Activated CD4-positive, alpha-beta T cell treated with anti-CD3 and anti-CD28 coated beads for 36 hours (primary cell): ENCODE data around the gene SPTBN1. TPM values are rescaled to one million over a fixed set of nuclear protein-coding genes. Genes with fewer than 3 reads are reported as not detected.
A peak's percentile ranks its signal among the peaks of the same experiment; 100 is the strongest.

Source experiments
- ATAC-seq: fragments of 200-7000 bp; cut with Tn5 transposase; one replicate; pipeline ENCODE4 v1.10.0; 2021; ENCODE audit warnings: mild to moderate bottlenecking, moderate library complexity
- CTCF ChIA-PET: fragments of 350-600 bp; sonication (Branson Sonifier 250); formaldehyde crosslinking; loops from one replicate; lab custom pipeline; 2021; ENCODE audit warnings: antibody characterized with exemption; lab: Charles Lee
- POLR2A ChIA-PET: fragments of 350-600 bp; sonication (Branson Sonifier 250); formaldehyde crosslinking; loops from one replicate; lab custom pipeline; 2021; ENCODE audit warnings: antibody characterized with exemption, inconsistent platforms; lab: Charles Lee
- DNase-seq: peaks from one replicate; pipeline ENCODE4 v3.0.0-alpha.2; 2020
- H3K27ac Mint-ChIP-seq: one replicate; pipeline ENCODE4 v1.8.0; 2021; ENCODE audit warnings: mixed read lengths
- H3K27me3 Mint-ChIP-seq: one replicate; pipeline ENCODE4 v1.8.0; 2021; ENCODE audit warnings: mixed read lengths
- H3K36me3 Mint-ChIP-seq: one replicate; pipeline ENCODE4 v1.8.0; 2021; ENCODE audit warnings: low read depth, mixed read lengths
- H3K4me1 Mint-ChIP-seq: one replicate; pipeline ENCODE4 v1.8.0; 2021; ENCODE audit warnings: mixed read lengths
- H3K4me3 Mint-ChIP-seq: one replicate; pipeline ENCODE4 v1.8.0; 2021; ENCODE audit warnings: mild to moderate bottlenecking, moderate library complexity, mixed read lengths
- H3K9me3 Mint-ChIP-seq: one replicate; pipeline ENCODE4 v1.8.0; 2021; ENCODE audit warnings: low read depth, mixed read lengths
- intact Hi-C, 2 experiments: fragments of 100-400 bp; cut with DNase I in 1 of 2; cut with micrococcal nuclease in 1 of 2; formaldehyde crosslinking; loops; one replicate each; pipeline versions ENCODE4 v1.14.2 to v1.15.1; 2022 to 2024; cut with DNase I, micrococcal nuclease
- total RNA-seq, 2 experiments: library from RNA; stranded (reverse); gene quantifications; one replicate each; pipeline ENCODE4 v1.2.3, GENCODE V29; 2021

Gene SPTBN1
- total RNA-seq, 2 experiments from 2014 or later = 76.6 to 86.8 TPM

DNA sequence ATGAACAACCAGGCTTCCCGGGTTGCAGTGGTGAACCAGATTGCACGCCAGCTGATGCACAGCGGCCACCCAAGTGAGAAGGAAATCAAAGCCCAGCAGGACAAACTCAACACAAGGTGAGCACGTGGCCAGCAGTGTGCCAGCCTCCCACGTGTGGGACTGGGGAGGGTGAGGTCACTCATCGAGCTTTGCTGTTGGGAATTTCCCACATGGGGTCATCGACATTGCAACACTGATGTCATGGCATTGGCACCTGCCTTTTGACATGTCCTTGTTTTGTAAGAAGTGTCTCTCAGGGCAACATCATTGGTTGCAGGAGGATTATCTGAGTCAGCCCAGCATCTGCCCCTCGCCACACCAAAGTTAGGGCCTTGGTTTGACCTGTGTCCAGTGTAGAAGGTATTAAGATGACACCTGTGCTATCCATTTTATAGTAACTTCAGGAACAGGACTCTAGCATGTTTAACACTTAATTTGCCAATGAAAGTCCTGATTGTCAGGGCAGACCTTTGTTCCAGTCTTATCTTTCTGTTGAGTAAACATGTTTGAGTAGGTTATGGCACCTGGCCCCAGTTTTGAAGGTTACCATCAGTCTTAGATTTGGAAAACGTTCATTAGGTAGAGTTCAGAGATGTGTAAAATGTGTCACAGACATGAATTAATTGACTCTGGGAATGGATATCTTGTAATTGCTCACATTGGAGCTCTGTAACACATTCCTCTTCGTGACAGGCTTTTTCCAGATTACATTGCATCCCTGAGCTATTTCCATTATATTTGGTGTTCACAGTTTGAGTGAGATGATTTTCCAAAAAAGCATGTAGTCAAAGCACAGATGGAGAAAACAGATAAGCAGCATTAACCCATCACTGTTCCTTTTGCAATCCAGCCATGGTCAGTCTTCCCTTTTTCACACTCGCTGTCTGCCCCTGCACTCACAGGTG lies 174.1 kb downstream of the SPTBN1 start:
- intact Hi-C loops = no loop called here
- DNase-seq (peak; percentile 66), ATAC-seq (peak; percentile 67)
- no peaks in the 10 kb centered on the region for H3K27me3 Mint-ChIP-seq
- H3K4me1 Mint-ChIP-seq = peaks cover 30% of the 10 kb centered on the region
- POLR2A ChIA-PET = no interaction called here
- H3K9me3 Mint-ChIP-seq = no peaks in the 10 kb centered on the region
- H3K36me3 Mint-ChIP-seq = peaks cover 50% of the 10 kb centered on the region
- CTCF ChIA-PET = interaction anchor here (0.6 kb wide), 1 partner anchor 523 kb away, joined by 3 read pairs; no protein-coding TSS in a partner anchor
- peak overlapping the region; percentile 73 for H3K27ac Mint-ChIP-seq
- H3K4me3 Mint-ChIP-seq = no peak overlapping the region

DNA sequence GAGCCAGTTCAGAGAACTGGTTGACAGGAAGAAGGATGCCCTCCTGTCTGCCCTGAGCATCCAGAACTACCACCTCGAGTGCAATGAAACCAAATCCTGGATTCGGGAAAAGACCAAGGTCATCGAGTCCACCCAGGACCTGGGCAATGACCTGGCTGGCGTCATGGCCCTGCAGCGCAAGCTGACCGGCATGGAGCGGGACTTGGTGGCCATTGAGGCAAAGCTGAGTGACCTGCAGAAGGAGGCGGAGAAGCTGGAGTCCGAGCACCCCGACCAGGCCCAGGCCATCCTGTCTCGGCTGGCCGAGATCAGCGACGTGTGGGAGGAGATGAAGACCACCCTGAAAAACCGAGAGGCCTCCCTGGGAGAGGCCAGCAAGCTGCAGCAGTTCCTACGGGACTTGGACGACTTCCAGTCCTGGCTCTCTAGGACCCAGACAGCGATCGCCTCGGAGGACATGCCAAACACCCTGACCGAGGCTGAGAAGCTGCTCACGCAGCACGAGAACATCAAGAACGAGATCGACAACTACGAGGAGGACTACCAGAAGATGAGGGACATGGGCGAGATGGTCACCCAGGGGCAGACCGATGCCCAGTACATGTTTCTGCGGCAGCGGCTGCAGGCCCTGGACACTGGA lies 174.9 kb downstream of the SPTBN1 start:
- H3K27ac Mint-ChIP-seq = no peak overlapping the region
- peaks cover 34% of the 10 kb centered on the region for H3K4me1 Mint-ChIP-seq
- H3K4me3 Mint-ChIP-seq = no peak overlapping the region
- ATAC-seq = no peak
- POLR2A ChIA-PET = no interaction called here
- DNase-seq = no peak
- intact Hi-C loops = no loop called here
- no peaks in the 10 kb centered on the region for H3K9me3 Mint-ChIP-seq
- no peaks in the 10 kb centered on the region for H3K27me3 Mint-ChIP-seq
- CTCF ChIA-PET = interaction anchor here (0.6 to 0.8 kb wide), 2 partner anchors 108 to 524 kb away, joined by 3 to 4 read pairs; no protein-coding TSS in a partner anchor
- peaks cover 45% of the 10 kb centered on the region for H3K36me3 Mint-ChIP-seq

DNA sequence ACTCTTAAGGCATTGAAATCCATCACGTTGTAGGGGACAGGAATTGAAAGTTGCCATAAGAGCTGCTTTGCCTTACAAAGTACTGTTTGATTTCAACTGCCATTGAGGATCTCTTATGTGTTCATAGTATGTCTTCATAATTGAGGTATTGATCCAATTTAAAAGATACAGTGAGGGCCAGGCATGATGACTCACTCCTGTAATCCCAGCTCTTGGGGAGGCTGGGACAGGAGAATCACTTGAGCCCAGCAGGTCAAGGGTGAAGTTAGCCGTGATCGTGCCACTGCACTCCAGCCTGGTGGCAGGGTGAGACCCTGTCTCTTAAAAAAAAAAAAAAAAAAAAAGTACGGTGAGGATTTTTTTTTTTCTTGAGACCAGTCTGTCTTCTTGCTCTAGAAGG lies 175.6 kb downstream of the SPTBN1 start:
- ChIA-PET POLR2A (interaction anchor here (0.6 kb wide), 1 partner anchor 41 kb away, joined by 3 read pairs; no protein-coding TSS in a partner anchor), CTCF (interaction anchor here (0.8 kb wide), 1 partner anchor 109 kb away, joined by 4 read pairs; no protein-coding TSS in a partner anchor)
- ATAC-seq (no peak), DNase-seq (no peak)
- no peaks in the 10 kb centered on the region for H3K27me3 Mint-ChIP-seq
- H3K4me1 Mint-ChIP-seq = peaks cover 34% of the 10 kb centered on the region
- peaks cover 40% of the 10 kb centered on the region for H3K36me3 Mint-ChIP-seq
- H3K9me3 Mint-ChIP-seq = no peaks in the 10 kb centered on the region
- no peak overlapping the region for H3K27ac Mint-ChIP-seq
- H3K4me3 Mint-ChIP-seq = no peak overlapping the region
- intact Hi-C loops = no loop called here

DNA sequence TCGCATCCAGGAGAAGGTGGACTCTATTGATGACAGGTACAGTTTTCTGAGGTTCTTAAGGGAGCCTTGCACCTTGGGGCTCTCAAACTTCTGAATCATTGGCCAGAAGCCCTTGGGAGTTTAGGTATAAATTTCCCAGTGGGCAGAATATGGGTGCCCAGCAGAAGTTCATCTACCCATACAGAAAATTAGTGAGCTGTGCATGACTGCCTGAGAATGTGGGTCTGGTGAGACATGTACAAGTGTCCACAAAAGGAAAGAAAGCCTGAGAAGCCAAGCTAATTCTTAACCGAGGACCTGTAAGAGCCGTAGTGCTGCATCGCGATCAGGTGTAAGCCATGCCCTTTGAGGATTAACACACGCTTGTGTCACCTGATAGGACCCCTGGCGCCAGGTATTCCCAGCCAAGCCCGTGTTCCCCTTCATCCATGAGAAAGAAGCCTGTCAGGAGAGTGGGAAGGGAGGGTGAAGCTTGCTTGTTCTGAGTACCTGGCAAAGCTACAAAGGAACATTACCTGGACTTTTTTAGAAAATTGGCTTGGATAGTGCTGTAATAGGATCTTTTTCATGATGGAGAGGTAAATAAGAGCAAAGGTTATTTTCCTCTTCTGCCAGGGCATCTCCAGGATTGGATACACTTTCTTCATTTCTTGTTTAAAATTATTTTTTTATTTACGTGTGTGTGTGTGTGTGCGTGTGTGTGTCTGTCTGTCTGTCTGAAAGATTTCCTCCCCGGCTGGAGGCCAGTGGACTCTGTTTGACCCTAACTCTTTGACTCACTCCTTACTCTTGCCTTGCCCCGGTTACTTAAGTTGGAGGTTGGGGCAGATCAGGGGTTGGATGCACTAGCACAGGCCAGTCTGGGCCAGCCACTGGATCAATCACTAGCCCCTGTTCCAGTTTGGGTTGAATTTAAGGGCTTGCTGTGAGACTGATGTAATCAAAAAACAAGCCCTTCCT lies 176.9 kb downstream of the SPTBN1 start:
- DNase-seq (no peak), ATAC-seq (no peak)
- H3K36me3 Mint-ChIP-seq = peaks cover 44% of the 10 kb centered on the region
- no peak overlapping the region for H3K27ac Mint-ChIP-seq
- no peaks in the 10 kb centered on the region for H3K27me3 Mint-ChIP-seq
- H3K9me3 Mint-ChIP-seq = no peaks in the 10 kb centered on the region
- ChIA-PET CTCF (interaction anchor here (0.6 to 2.5 kb wide), 6 partner anchors 8 to 309 kb away, joined by 3 to 9 read pairs (median 4); no protein-coding TSS in a partner anchor), POLR2A (no interaction called here)
- intact Hi-C loops = no loop called here
- peaks cover 34% of the 10 kb centered on the region for H3K4me1 Mint-ChIP-seq
- H3K4me3 Mint-ChIP-seq = no peak overlapping the region

DNA sequence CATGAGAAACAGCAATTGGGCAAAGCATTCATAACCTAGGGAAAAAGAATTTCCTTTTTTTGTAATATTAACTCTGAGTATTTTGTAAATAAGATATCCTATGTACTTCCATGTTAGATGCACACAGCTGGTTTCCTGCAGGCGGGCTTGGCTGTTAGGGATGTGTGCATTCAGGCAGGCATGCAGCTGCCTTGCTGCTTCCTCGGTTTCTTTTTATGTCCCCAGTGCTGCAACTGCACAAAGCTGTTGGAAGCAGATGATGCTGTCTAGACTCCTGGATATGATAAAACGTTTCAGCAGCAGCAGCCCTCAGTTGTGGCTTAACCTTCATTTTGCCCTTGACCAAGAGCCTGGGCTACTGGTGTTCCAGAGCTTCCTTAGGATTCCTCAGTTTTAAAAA lies 177.9 kb downstream of the SPTBN1 start:
- no peaks in the 10 kb centered on the region for H3K9me3 Mint-ChIP-seq
- ATAC-seq = no peak
- POLR2A ChIA-PET = no interaction called here
- H3K27me3 Mint-ChIP-seq = no peaks in the 10 kb centered on the region
- CTCF ChIA-PET = interaction anchor here (0.5 to 2.5 kb wide), 8 partner anchors 9 to 715 kb away, joined by 3 to 9 read pairs (median 3); no protein-coding TSS in a partner anchor
- peaks cover 45% of the 10 kb centered on the region for H3K36me3 Mint-ChIP-seq
- no peak overlapping the region for H3K4me3 Mint-ChIP-seq
- H3K27ac Mint-ChIP-seq = peak overlapping the region; percentile 70
- intact Hi-C loops = no loop called here
- DNase-seq = no peak
- H3K4me1 Mint-ChIP-seq = peaks cover 34% of the 10 kb centered on the region

DNA sequence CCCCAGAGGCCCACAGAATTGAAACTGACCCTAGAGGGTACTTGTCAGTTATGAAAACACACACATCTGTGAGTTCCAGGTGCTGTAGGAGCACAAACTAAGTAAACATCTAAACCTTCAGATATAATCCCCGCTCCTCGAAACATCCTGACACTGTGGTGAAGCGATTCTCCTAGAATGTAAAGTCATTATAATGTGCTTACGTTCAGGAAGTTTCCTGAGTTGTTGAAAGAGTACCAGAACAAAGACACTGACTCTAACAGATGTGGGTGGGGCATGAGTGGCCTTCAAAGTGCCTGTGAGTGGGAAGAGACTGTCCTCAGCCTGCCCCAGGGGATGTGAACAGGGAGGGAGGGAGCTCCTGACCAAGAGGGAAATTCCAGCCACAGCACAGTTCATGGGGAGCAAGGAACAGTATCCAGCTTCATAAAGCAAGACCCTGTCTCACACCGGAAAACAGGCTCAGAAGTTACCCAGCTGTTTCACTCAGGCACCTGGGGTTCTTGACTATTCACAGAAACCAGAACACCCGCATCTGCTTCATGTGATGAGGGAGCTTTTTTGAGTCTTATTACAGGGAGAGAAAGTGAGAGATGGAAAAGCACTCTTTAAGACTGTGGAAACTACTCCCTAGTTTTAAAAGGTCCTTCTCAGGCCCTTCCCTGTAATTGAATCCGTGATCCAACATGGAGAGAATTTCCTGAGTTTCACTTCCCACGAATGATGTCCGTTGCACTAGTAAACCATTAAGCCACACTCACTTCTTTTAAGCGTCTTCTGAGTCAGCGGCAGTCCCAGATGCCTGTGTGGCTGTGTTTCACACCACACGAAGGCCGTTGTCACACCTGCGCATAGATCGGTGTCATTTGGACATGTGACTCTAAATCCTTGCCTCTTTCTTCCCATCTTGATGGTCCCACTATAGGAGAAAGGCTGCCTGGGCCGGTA lies 178.7 kb downstream of the SPTBN1 start:
- no peak overlapping the region for H3K4me3 Mint-ChIP-seq
- intact Hi-C loops = no loop called here
- no peaks in the 10 kb centered on the region for H3K9me3 Mint-ChIP-seq
- ChIA-PET POLR2A (no interaction called here), CTCF (interaction anchor here (0.5 to 2.5 kb wide), 4 partner anchors 10 to 716 kb away, joined by 3 to 9 read pairs (median 3); no protein-coding TSS in a partner anchor)
- DNase-seq (peak; percentile 27), ATAC-seq (peak; percentile 66)
- peaks cover 44% of the 10 kb centered on the region for H3K36me3 Mint-ChIP-seq
- H3K27me3 Mint-ChIP-seq = no peaks in the 10 kb centered on the region
- peaks cover 31% of the 10 kb centered on the region for H3K4me1 Mint-ChIP-seq
- peak overlapping the region; percentile 70 for H3K27ac Mint-ChIP-seq

DNA sequence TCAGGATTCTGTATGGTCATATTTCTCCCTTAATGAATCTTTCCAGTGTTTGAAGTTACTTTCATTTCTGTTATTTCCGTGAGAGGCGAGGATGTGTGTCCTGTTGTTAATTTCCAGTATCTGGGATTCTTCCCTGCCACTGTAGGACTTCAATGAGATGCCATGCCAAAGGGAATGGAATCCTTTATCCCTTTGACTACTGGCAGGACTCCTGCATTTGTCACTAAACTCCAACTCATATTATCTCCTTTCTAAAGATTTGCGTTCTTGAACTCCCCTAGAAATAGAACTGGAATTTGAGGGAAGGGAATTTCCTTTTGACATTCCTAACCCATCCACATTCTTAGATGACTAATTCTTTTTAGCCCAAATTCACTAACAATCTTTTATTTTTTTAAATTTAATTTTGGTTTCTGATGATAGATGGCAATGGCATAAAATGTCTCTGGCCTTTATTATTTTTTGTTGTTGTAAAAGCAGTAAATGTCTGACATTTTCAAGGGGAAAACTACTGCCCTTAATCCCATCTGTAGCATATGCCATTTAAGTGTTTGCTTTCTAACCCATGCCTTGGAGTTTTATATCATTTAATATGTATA lies 179.5 kb downstream of the SPTBN1 start:
- ChIA-PET CTCF (interaction anchor here (1.2 to 2.5 kb wide), 2 partner anchors 11 to 16 kb away, joined by 3 to 9 read pairs; no protein-coding TSS in a partner anchor), POLR2A (no interaction called here)
- DNase-seq = no peak
- intact Hi-C loops = no loop called here
- H3K27me3 Mint-ChIP-seq = no peaks in the 10 kb centered on the region
- H3K4me1 Mint-ChIP-seq = peaks cover 25% of the 10 kb centered on the region
- no peak overlapping the region for H3K27ac Mint-ChIP-seq
- H3K4me3 Mint-ChIP-seq = no peak overlapping the region
- no peaks in the 10 kb centered on the region for H3K9me3 Mint-ChIP-seq
- no peak for ATAC-seq
- H3K36me3 Mint-ChIP-seq = peaks cover 40% of the 10 kb centered on the region

DNA sequence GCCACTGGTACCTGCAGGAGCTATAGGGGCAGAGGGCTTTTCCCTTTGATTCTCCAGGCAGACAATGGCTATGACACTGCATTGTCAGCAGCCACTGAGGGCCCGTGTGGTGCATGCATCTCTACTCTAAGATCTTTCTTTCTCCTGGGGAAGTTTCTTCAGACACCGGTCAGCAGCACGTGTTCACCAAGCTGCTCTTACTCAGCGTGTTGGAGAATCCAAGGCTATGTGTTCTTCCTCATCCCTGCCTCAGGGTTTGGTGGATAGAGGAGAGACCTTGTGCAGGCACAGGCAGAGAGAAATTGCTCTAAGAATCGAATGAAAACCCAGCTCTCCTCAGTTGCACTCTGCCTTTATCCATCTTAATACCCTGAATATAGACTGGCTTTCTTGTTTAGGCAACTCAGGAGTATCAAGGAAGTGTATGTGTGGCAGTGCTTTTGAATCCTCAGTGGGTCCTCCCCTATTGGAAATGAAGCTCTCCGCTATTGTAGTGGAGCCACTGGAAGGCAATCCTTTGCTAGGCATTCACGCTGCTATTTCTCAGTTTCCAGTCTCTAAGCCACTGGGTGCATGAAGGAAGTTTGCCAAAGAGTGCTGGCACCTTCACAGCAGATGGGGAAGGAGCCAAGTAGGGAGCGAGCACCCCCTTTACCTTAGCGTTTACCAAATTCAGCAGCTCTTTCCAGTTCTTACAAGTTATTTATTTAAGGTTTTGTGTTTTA lies 180.4 kb downstream of the SPTBN1 start:
- Mint-ChIP-seq H3K27me3 (no peaks in the 10 kb centered on the region), H3K36me3 (peaks cover 39% of the 10 kb centered on the region), H3K4me3 (no peak overlapping the region), H3K4me1 (peaks cover 25% of the 10 kb centered on the region), H3K9me3 (no peaks in the 10 kb centered on the region), H3K27ac (no peak overlapping the region)
- CTCF ChIA-PET = interaction anchor here (0.7 to 1.5 kb wide), 6 partner anchors 11 to 29 kb away, joined by 3 to 5 read pairs (median 3); no protein-coding TSS in a partner anchor
- no peak for DNase-seq
- intact Hi-C loops = no loop called here
- POLR2A ChIA-PET = interaction anchor here (0.6 kb wide), 1 partner anchor 22 kb away, joined by 4 read pairs; no protein-coding TSS in a partner anchor
- ATAC-seq = no peak

DNA sequence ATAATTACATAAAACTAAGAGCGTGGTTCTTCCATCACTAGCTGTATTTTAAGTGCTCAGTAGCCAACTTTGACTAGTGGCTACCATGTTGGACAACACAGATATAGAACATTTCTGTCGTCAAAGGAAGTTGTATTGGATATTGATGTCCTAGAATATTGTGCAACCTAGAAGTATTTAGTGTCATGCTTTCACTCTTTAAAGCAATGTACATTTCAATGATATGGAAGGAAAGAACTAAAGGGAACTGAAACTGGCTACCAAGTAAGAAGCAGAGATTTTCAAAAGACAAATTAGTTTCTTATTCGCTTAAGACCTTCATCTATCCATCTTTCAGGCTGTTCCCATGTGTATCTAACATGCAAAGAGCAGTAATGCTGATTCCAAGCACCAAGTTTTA lies 182.0 kb downstream of the SPTBN1 start:
- Mint-ChIP-seq H3K4me1 (peaks cover 22% of the 10 kb centered on the region), H3K4me3 (no peak overlapping the region), H3K27ac (no peak overlapping the region), H3K27me3 (no peaks in the 10 kb centered on the region), H3K36me3 (peaks cover 42% of the 10 kb centered on the region), H3K9me3 (no peaks in the 10 kb centered on the region)
- ChIA-PET CTCF (interaction anchor here (1.5 kb wide), 1 partner anchor 28 kb away, joined by 5 read pairs; no protein-coding TSS in a partner anchor), POLR2A (no interaction called here)
- intact Hi-C loops = no loop called here
- no peak for DNase-seq
- ATAC-seq = no peak
